Measurements from ENCODE around the gene PLCB4.

Gene PLCB4

GRCh38 chr20:9195031-9195430 is 126.1 kb downstream of the PLCB4 start:
- DNase-seq (ENCODE audit: low spot score), result no peak
- no peak for TF ChIP-seq CTCF (IDR thresholded peaks at IDR 0.05; ENCODE audit: borderline replicate concordance, control extremely low read depth, extremely low read depth, insufficient read depth, missing control alignments)
- in situ Hi-C loops (cut with MboI; ENCODE audit: low sequenced_read_pairs, unreplicated experiment), result no loop called here

GRCh38 chr20:9196110-9196509 is 127.2 kb downstream of the PLCB4 start:
- no peak for DNase-seq (ENCODE audit: low spot score)
- no peak for TF ChIP-seq CTCF (IDR thresholded peaks at IDR 0.05; ENCODE audit: borderline replicate concordance, control extremely low read depth, extremely low read depth, insufficient read depth, missing control alignments)
- in situ Hi-C loops (cut with MboI; ENCODE audit: low sequenced_read_pairs, unreplicated experiment), result no loop called here

GRCh38 chr20:9198460-9198859 is 129.6 kb downstream of the PLCB4 start:
- no peak for DNase-seq (ENCODE audit: low spot score)
- in situ Hi-C loops (cut with MboI; ENCODE audit: low sequenced_read_pairs, unreplicated experiment), result no loop called here
- TF ChIP-seq CTCF (IDR thresholded peaks at IDR 0.05; ENCODE audit: borderline replicate concordance, control extremely low read depth, extremely low read depth, insufficient read depth, missing control alignments), result no peak

- no peak for TF ChIP-seq CTCF (IDR thresholded peaks at IDR 0.05; ENCODE audit: borderline replicate concordance, control extremely low read depth, extremely low read depth, insufficient read depth, missing control alignments)
- no peak for DNase-seq (ENCODE audit: low spot score)
- in situ Hi-C loops (cut with MboI; ENCODE audit: low sequenced_read_pairs, unreplicated experiment), result no loop called here
Measured at GRCh38 chr20:9200196-9200595, 131.3 kb downstream of the PLCB4 start.

GRCh38 chr20:9200620-9201019 is 131.7 kb downstream of the PLCB4 start:
- TF ChIP-seq CTCF (IDR thresholded peaks at IDR 0.05; ENCODE audit: borderline replicate concordance, control extremely low read depth, extremely low read depth, insufficient read depth, missing control alignments), result no peak
- in situ Hi-C loops (cut with MboI; ENCODE audit: low sequenced_read_pairs, unreplicated experiment), result no loop called here
- no peak for DNase-seq (ENCODE audit: low spot score)

GRCh38 chr20:9202420-9203080 is 133.7 kb downstream of the PLCB4 start:
- no peak for TF ChIP-seq CTCF (IDR thresholded peaks at IDR 0.05; ENCODE audit: borderline replicate concordance, control extremely low read depth, extremely low read depth, insufficient read depth, missing control alignments)
- no peak for DNase-seq (ENCODE audit: low spot score)
- in situ Hi-C loops (cut with MboI; ENCODE audit: low sequenced_read_pairs, unreplicated experiment), result no loop called here
